ENCODE measurements around the gene SMU1.

Gene SMU1

DNA sequence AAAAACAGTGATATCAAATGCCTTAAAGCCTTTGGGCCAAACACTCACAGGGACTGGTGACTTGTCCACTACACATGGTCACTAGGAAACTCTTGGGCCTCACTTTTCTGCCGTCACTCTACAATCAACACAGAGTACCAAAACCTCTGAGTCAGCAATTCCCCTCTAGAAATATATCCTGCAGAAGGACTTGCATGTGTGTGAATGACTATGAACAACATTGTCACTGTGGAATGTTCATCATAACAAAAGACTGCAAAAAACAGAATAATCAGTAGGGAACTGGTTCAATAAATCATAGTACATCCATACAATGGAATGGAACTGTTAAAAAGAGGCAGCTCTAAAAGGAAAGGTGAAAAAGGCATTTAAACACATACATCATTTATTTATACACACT, 44.1 kb upstream of the SMU1 start:
- no peak for DNase-seq (ENCODE audit: extremely low read depth, insufficient read length)
- no peak for TF ChIP-seq CTCF (IDR thresholded peaks at IDR 0.05; ENCODE audit: insufficient read depth, low read length, poor library complexity, severe bottlenecking)
- Histone ChIP-seq H3K36me3 (ENCODE audit: control insufficient read depth, insufficient read depth, low read length) (peaks cover 7% of the 10 kb centered on the region), H3K4me3 (replicated peaks; ENCODE audit: low read depth, low read length) (no peak overlapping the region), H3K27me3 (replicated peaks; ENCODE audit: control insufficient read depth, insufficient read depth, low read length) (no peaks in the 10 kb centered on the region)

DNA sequence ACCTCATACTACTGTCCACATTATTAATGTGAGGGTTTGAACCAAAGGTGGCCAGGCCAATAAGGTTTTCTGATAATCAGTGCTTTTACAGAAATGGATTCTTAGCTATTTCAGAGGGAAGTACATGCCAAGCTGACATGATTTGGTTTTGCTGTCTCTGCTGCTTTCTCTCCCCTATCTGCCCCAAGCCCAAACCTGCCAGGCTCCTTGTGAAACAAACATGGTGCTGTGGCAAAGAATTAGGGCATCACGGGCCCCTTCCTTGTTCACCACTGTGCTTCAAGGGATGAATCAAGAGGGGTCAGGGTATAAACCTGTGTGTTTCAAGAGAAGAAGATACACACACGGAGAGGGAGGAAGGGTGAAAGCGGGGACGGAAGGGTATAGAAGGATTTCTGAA, 41.3 kb upstream of the SMU1 start:
- no peak for DNase-seq (ENCODE audit: extremely low read depth, insufficient read length)

DNA sequence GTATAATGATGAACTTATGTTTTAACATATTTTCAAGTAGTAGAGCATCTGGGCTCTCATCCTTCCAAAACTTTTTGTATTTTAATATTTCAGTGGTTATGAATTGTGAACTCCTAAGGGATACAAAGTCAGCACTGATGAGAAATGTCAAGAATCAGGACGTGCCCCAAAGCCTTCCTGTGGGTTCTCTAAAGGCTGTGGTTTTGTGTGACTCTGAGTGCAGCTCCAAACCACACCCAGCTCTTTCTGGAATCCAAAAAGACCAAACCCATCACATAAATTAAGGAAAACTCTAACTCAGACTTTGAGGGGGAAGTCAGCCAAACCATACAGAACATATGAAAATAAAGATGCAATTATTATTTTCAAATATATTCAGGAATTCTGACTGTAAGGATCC, 40.8 kb upstream of the SMU1 start:
- no peak for DNase-seq (ENCODE audit: extremely low read depth, insufficient read length)
- no peaks in the 10 kb centered on the region for H3K27me3 ChIP-seq (replicated peaks; ENCODE audit: control insufficient read depth, insufficient read depth, low read length)
- H3K36me3 ChIP-seq (ENCODE audit: control insufficient read depth, insufficient read depth, low read length) = peaks cover 21% of the 10 kb centered on the region

More for the DNA sequence above, 41.3 kb upstream of the SMU1 start:
- peaks cover 21% of the 10 kb centered on the region for H3K36me3 ChIP-seq (ENCODE audit: control insufficient read depth, insufficient read depth, low read length)
- H3K27me3 ChIP-seq (replicated peaks; ENCODE audit: control insufficient read depth, insufficient read depth, low read length) = no peaks in the 10 kb centered on the region
- TF ChIP-seq CTCF (IDR thresholded peaks at IDR 0.05; ENCODE audit: insufficient read depth, low read length, poor library complexity, severe bottlenecking) = no peak
- no peak overlapping the region for H3K4me3 ChIP-seq (replicated peaks; ENCODE audit: low read depth, low read length)

GRCh38 chr9:33116860-33117259, 40.4 kb upstream of the SMU1 start:
- Histone ChIP-seq H3K4me3 (replicated peaks; ENCODE audit: low read depth, low read length) (no peak overlapping the region), H3K36me3 (ENCODE audit: control insufficient read depth, insufficient read depth, low read length) (peaks cover 25% of the 10 kb centered on the region)
- DNase-seq (ENCODE audit: extremely low read depth, insufficient read length) = no peak

More for the DNA sequence above, 40.8 kb upstream of the SMU1 start:
- H3K4me3 ChIP-seq (replicated peaks; ENCODE audit: low read depth, low read length) = no peak overlapping the region
- TF ChIP-seq CTCF (IDR thresholded peaks at IDR 0.05; ENCODE audit: insufficient read depth, low read length, poor library complexity, severe bottlenecking) = no peak

DNA sequence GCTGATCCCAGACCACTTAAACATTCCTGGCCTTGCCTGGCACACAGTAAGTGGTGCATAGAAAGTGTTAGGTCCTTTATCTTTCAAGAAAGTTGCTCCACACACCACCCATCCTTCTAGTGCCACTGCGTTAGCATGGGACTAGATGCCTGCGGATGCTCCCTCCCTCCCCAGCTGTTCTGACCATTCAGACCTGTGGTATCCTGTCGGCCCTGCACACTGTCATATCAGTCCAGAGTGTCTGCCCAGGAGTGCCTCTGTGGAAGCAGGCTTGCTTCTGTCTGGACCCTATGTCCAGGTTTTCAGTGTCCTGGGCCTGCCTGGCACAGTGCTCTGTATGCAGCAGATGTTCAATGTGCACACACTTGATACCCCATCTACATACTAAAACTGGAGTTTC, 38.3 kb upstream of the SMU1 start:
- Histone ChIP-seq H3K4me3 (replicated peaks; ENCODE audit: low read depth, low read length) (no peak overlapping the region), H3K36me3 (ENCODE audit: control insufficient read depth, insufficient read depth, low read length) (peaks cover 23% of the 10 kb centered on the region), H3K27me3 (replicated peaks; ENCODE audit: control insufficient read depth, insufficient read depth, low read length) (no peaks in the 10 kb centered on the region)
- TF ChIP-seq CTCF (IDR thresholded peaks at IDR 0.05; ENCODE audit: insufficient read depth, low read length, poor library complexity, severe bottlenecking) = no peak
- DNase-seq (ENCODE audit: extremely low read depth, insufficient read length) = no peak

More at GRCh38 chr9:33116860-33117259, 40.4 kb upstream of the SMU1 start:
- no peak for TF ChIP-seq CTCF (IDR thresholded peaks at IDR 0.05; ENCODE audit: insufficient read depth, low read length, poor library complexity, severe bottlenecking)
- no peaks in the 10 kb centered on the region for H3K27me3 ChIP-seq (replicated peaks; ENCODE audit: control insufficient read depth, insufficient read depth, low read length)
